HEK293T (cell line): ENCODE data around the gene SLC25A30.

Source experiments
- BHLHE40 ChIP-seq: fragments of 450-650 bp; IDR thresholded peaks from 2 replicates; pipeline ENCODE4 v1.6.1; 2016; ENCODE audit warnings: mild to moderate bottlenecking, moderate library complexity, borderline replicate concordance
- CTBP1 ChIP-seq: fragments of 450-650 bp; IDR thresholded peaks from 2 replicates; pipeline ENCODE4 v1.6.1; 2016; ENCODE audit warnings: borderline replicate concordance
- HDGF ChIP-seq: fragments of 450-650 bp; IDR thresholded peaks from 2 replicates; pipeline ENCODE4 v1.6.1; 2017; ENCODE audit warnings: antibody characterized with exemption, borderline replicate concordance
- LEF1 ChIP-seq: fragments of 450-650 bp; IDR thresholded peaks from 2 replicates; pipeline ENCODE4 v1.6.1; 2017; ENCODE audit warnings: mild to moderate bottlenecking, borderline replicate concordance
- SP1 ChIP-seq: fragments of 450-650 bp; IDR thresholded peaks from 2 replicates; pipeline ENCODE4 v1.6.1; 2017

GRCh38 chr13:45464687-45465453, 46.7 kb upstream of the SLC25A30 start, which contains the start of gene COG3:
- TF ChIP-seq HDGF (no peak), CTBP1 (no peak), BHLHE40 (no peak), SP1 (no peak), LEF1 (no peak)
